HepG2 (cell line): ENCODE data around the gene PTPN14. TPM values are rescaled to one million over a fixed set of nuclear protein-coding genes. Genes with fewer than 3 reads are reported as not detected.

Source experiments
- ATAC-seq: fragments of 200-7000 bp; cut with Tn5 transposase; 3 replicates; pipeline ENCODE4 v1.9.1; 2020; ENCODE audit warnings: mild to moderate bottlenecking, moderate library complexity
- BruUV-seq: library from RNA; stranded (reverse); fragments of 400-500 nt; replicated peaks from 2 replicates; lab custom pipeline; 2021; lab: Mats Ljungman, UMichigan
- CTCF ChIA-PET: fragments of 300-600 bp; formaldehyde crosslinking; extraction: SDS; loops from one replicate; lab custom pipeline; 2021; ENCODE audit warnings: low total read pairs, inconsistent platforms, low intra/inter-chr PET ratio; lab: Yijun Ruan, JAX
- POLR2A ChIA-PET: fragments of 350-600 bp; sonication (Branson Sonifier 250); formaldehyde crosslinking; loops from one replicate; lab custom pipeline; 2020; ENCODE audit warnings: antibody characterized with exemption, inconsistent platforms; lab: Yijun Ruan, JAX
- DNase-seq: peaks from one replicate; pipeline ENCODE4 v3.0.0-alpha.2; 2015; ENCODE audit warnings: low spot score
- FAIRE-seq: peaks from 3 replicates; lab custom pipeline; 2011; peaks lifted over from hg19 to GRCh38; lab: Jason Lieb, UNC
- H2AFZ ChIP-seq: one replicate; pipeline ENCODE4 v1.6.1; 2011; ENCODE audit warnings: low read length, inconsistent platforms
- H3K27ac ChIP-seq: fragments of 300-600 bp; 3 replicates; pipeline ENCODE4 v1.8.0; 2011; ENCODE audit warnings: mixed run types, mild to moderate bottlenecking, mixed read lengths, low read length, inconsistent platforms; ENCODE audit not compliant: insufficient read depth; ENCODE audit errors: extremely low read length
- H3K27me3 ChIP-seq, 2 experiments: fragments of 200-600 bp in 1 of 2; 2 replicates in 1 of 2; 3 replicates in 1 of 2; pipeline versions ENCODE4 v1.6.0 to v1.8.0; 2011; ENCODE audit warnings: low read length in 2 of 2, mild to moderate bottlenecking in 2 of 2, moderate library complexity in 2 of 2, inconsistent platforms in 1 of 2; ENCODE audit not compliant: insufficient read depth in 2 of 2, control insufficient read depth in 1 of 2
- H3K36me3 ChIP-seq, 2 experiments: fragments of 200-600 bp in 1 of 2; replicated peaks in 1 of 2; 2 replicates in 1 of 2; 3 replicates in 1 of 2; pipeline versions ENCODE4 v1.5.1 to v1.8.0; 2011; ENCODE audit warnings: low read length in 2 of 2, inconsistent platforms in 1 of 2; ENCODE audit not compliant: insufficient read depth in 2 of 2, control insufficient read depth in 1 of 2
- H3K4me1 ChIP-seq: 2 replicates; pipeline ENCODE4 v1.5.1; 2012; ENCODE audit warnings: low read length, inconsistent platforms; ENCODE audit not compliant: insufficient read depth
- H3K4me2 ChIP-seq: 2 replicates; pipeline ENCODE4 v1.6.0; 2011; ENCODE audit warnings: low read depth, low read length, inconsistent platforms
- H3K4me3 ChIP-seq, 3 experiments: fragments of 200-600 bp in 1 of 3; sonication (generic), shearing (Covaris generic) in 1 of 3; replicated peaks in 1 of 3; 2 replicates each; pipeline ENCODE4 v1.5.1; 2011 to 2016; ENCODE audit warnings: low read length in 3 of 3, inconsistent platforms in 2 of 3, low read depth in 2 of 3, mild to moderate bottlenecking in 2 of 3, control low read depth in 1 of 3, mixed read lengths in 1 of 3; ENCODE audit not compliant: insufficient read depth in 1 of 3
- H3K79me2 ChIP-seq: one replicate; pipeline ENCODE4 v1.6.1; 2011; ENCODE audit warnings: low read length, inconsistent platforms; ENCODE audit not compliant: insufficient read depth
- H3K9ac ChIP-seq: 2 replicates; pipeline ENCODE4 v1.6.0; 2011; ENCODE audit warnings: mild to moderate bottlenecking, low read depth, low read length, inconsistent platforms; ENCODE audit not compliant: insufficient read depth
- H3K9me3 ChIP-seq: 2 replicates; pipeline ENCODE4 v1.5.1; 2012; ENCODE audit warnings: mild to moderate bottlenecking, low read length
- H4K20me1 ChIP-seq: 2 replicates; pipeline ENCODE4 v1.6.0; 2011; ENCODE audit warnings: inconsistent platforms, mild to moderate bottlenecking, low read length, moderate library complexity; ENCODE audit not compliant: insufficient read depth
- FOXP1 ChIP-seq, 2 experiments: fragments of 450-650 bp in 1 of 2; IDR thresholded peaks; 2 replicates each; pipeline ENCODE4 v1.6.1; 2017 to 2018; ENCODE audit warnings: antibody characterized with exemption in 1 of 2
- FOXP4 ChIP-seq: sonication (generic); formaldehyde crosslinking; IDR thresholded peaks from 2 replicates; pipeline ENCODE4 v1.4.0; 2020; ENCODE audit warnings: missing genetic modification reagents
- JUNB ChIP-seq: sonication (generic); formaldehyde crosslinking; IDR thresholded peaks from 2 replicates; pipeline ENCODE4 v1.8.0; 2022; ENCODE audit warnings: missing genetic modification reagents, mild to moderate bottlenecking, borderline replicate concordance
- LRRFIP1 ChIP-seq: sonication (generic); formaldehyde crosslinking; conservative IDR thresholded peaks from 2 replicates; pipeline ENCODE4 v1.4.0; 2020; ENCODE audit warnings: missing genetic modification reagents
- MBNL3 ChIP-seq: fragments of 250-450 bp; sonication (Bioruptor Pico); conservative IDR thresholded peaks from 2 replicates; pipeline ENCODE4 v1.8.0; 2022; ENCODE audit warnings: mild to moderate bottlenecking, inconsistent platforms
- MEIS1 ChIP-seq: sonication (generic); formaldehyde crosslinking; IDR thresholded peaks from 2 replicates; pipeline ENCODE4 v1.9.0; 2021; ENCODE audit warnings: mild to moderate bottlenecking, missing genetic modification reagents, moderate library complexity, borderline replicate concordance
- POLR2AphosphoS5 ChIP-seq: IDR thresholded peaks from 2 replicates; pipeline ENCODE4 v1.6.1; 2012; ENCODE audit warnings: low read depth, low read length
- RFX3 ChIP-seq: IDR thresholded peaks from 2 replicates; pipeline ENCODE4 v1.6.1; 2016; ENCODE audit warnings: missing biosample characterization, missing genetic modification reagents
- TAF1 ChIP-seq: sonication (generic); formaldehyde crosslinking; IDR thresholded peaks from 2 replicates; pipeline ENCODE4 v1.4.0; 2020; ENCODE audit warnings: missing genetic modification reagents
- ZBTB25 ChIP-seq: IDR thresholded peaks from 2 replicates; pipeline ENCODE4 v1.6.1; 2018; ENCODE audit warnings: missing genetic modification reagents
- ZNF224 ChIP-seq: sonication (generic); formaldehyde crosslinking; IDR thresholded peaks from 2 replicates; pipeline ENCODE4 v1.5.0; 2020; ENCODE audit warnings: mild to moderate bottlenecking, missing genetic modification reagents
- ZNF276 ChIP-seq: sonication (generic); formaldehyde crosslinking; IDR thresholded peaks from 2 replicates; pipeline ENCODE4 v1.4.0; 2020; ENCODE audit warnings: mild to moderate bottlenecking, low read depth, missing genetic modification reagents
- ZNF543 ChIP-seq: sonication (generic); formaldehyde crosslinking; IDR thresholded peaks from 2 replicates; pipeline ENCODE4 v1.4.0; 2020; ENCODE audit warnings: mild to moderate bottlenecking, missing genetic modification reagents
- ZNF660 ChIP-seq: sonication (generic); formaldehyde crosslinking; IDR thresholded peaks from 2 replicates; pipeline ENCODE4 v1.5.1; 2020; ENCODE audit warnings: mild to moderate bottlenecking, low read depth, missing genetic modification reagents, borderline replicate concordance
- WGBS: methylation state at CpG from one replicate; pipeline ENCODE4 v1.1.6; 2017; ENCODE audit warnings: low lambda C conversion rate; 5-methylcytosine and 5-hydroxymethylcytosine counted together
- in situ Hi-C: cut with HindIII; loops from 2 replicates; pipeline ENCODE4 v1.10.0; 2017; ENCODE audit warnings: low pct_unique_long_range_greater_than_20kb; ENCODE audit not compliant: extremely low pct_ligation_motif_present
- intact Hi-C: fragments of 100-400 bp; cut with micrococcal nuclease; formaldehyde crosslinking; loops from one replicate; pipeline ENCODE4 v1.10.0; 2022; ENCODE audit not compliant: unreplicated experiment
- polyA plus RNA-seq, 8 experiments: library from polyadenylated mRNA; depleted of rRNA in 3 of 8; stranded (reverse) in 7 of 8; unstranded in 1 of 8; fragments of >200 nt; fragmentation: Illumina TruSeq in 4 of 8; extraction: Trizol in 4 of 8; gene quantifications; 2 replicates each; pipeline versions ENCODE4 v1.2.1 to v1.2.3, GENCODE V29; 2011 to 2016; ENCODE audit warnings: low read depth in 4 of 8, missing spikeins in 1 of 8, mixed read lengths in 1 of 8; ENCODE audit not compliant: insufficient read depth in 1 of 8
- total RNA-seq, 5 experiments: library from RNA; depleted of rRNA; stranded (reverse); fragments of >200 nt; fragmentation: Illumina TruSeq; extraction: Trizol; gene quantifications; 2 replicates each; pipeline ENCODE4 v1.2.3, GENCODE V29; 2016; ENCODE audit warnings: low read depth in 1 of 5
- TF ChIP-seq, protein P1 (sequence below): sonication (generic); formaldehyde crosslinking; IDR thresholded peaks from 2 replicates; pipeline ENCODE4 v1.4.0; 2020; ENCODE audit warnings: missing genetic modification reagents

The PTPN14 gene
- total and polyA plus RNA-seq, 2 of the 13 experiments (the other 11 are each of a cell fraction or from before 2014, with no cell fraction given), result 3.9 to 4.7 TPM

GRCh38 chr1:214485151-214485550 lies 66.3 kb downstream of the PTPN14 start:
- intact Hi-C loops (no loop called here), in situ Hi-C loops (no loop called here)
- H2AFZ ChIP-seq, result no peak overlapping the region
- no peak overlapping the region for H3K27ac ChIP-seq
- FAIRE-seq (no peak), ATAC-seq (no peak), DNase-seq (no peak)
- ChIA-PET POLR2A (no interaction called here), CTCF (no interaction called here)
- no peak overlapping the region for H3K4me2 ChIP-seq
- H3K9me3 ChIP-seq, result no peaks in the 10 kb centered on the region
- no peak overlapping the region for H3K9ac ChIP-seq
- H3K79me2 ChIP-seq, result no peaks in the 10 kb centered on the region
- no peaks in the 10 kb centered on the region for H4K20me1 ChIP-seq
- no peak overlapping the region for H3K4me3 ChIP-seq
- H3K4me1 ChIP-seq, result no peaks in the 10 kb centered on the region
- no peaks in the 10 kb centered on the region; a peak in 1 of 5 replicates for H3K36me3 ChIP-seq
- no peaks in the 10 kb centered on the region; a peak in 1 of 5 replicates for H3K27me3 ChIP-seq
- WGBS, result 73% methylated on average over 5 of the region's 5 CpGs
- BruUV-seq, result no TSS peak
- TF ChIP-seq FOXP4 (no peak), ZNF543 (CRISPR knock-in tag) (no peak), MBNL3 (CRISPR knock-in tag) (no peak), POLR2AphosphoS5 (no peak), ZBTB25 (no peak), MEIS1 (CRISPR knock-in tag) (no peak), FOXP1 (IDR thresholded peaks at IDR 0.05) (no peak), FOXP1 (CRISPR knock-in tag; IDR thresholded peaks at IDR 0.05) (no peak), TAF1 (CRISPR knock-in tag) (no peak), RFX3 (CRISPR knock-in tag) (no peak), ZNF224 (CRISPR knock-in tag) (no peak), ZNF276 (CRISPR knock-in tag) (no peak), JUNB (no peak), LRRFIP1 (CRISPR knock-in tag) (no peak), ZNF660 (CRISPR knock-in tag) (no peak)
- TF ChIP-seq, protein P1, sequence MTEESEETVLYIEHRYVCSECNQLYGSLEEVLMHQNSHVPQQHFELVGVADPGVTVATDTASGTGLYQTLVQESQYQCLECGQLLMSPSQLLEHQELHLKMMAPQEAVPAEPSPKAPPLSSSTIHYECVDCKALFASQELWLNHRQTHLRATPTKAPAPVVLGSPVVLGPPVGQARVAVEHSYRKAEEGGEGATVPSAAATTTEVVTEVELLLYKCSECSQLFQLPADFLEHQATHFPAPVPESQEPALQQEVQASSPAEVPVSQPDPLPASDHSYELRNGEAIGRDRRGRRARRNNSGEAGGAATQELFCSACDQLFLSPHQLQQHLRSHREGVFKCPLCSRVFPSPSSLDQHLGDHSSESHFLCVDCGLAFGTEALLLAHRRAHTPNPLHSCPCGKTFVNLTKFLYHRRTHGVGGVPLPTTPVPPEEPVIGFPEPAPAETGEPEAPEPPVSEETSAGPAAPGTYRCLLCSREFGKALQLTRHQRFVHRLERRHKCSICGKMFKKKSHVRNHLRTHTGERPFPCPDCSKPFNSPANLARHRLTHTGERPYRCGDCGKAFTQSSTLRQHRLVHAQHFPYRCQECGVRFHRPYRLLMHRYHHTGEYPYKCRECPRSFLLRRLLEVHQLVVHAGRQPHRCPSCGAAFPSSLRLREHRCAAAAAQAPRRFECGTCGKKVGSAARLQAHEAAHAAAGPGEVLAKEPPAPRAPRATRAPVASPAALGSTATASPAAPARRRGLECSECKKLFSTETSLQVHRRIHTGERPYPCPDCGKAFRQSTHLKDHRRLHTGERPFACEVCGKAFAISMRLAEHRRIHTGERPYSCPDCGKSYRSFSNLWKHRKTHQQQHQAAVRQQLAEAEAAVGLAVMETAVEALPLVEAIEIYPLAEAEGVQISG (CRISPR knock-in tag), result no peak
